NCI-H146 (cell line): ENCODE results near the gene AACS.

Source experiments
- DNase-seq: peaks from one replicate; lab custom pipeline; 2025; lab: John Stamatoyannopoulos, UW

Gene AACS

GRCh38 chr12:125185740-125186470 is 120.7 kb downstream of the AACS start, which contains the start of gene TMEM132B:
Gene TMEM132B (plus strand): TSS chr12:125186386.
- peak; percentile 76 for DNase-seq

GRCh38 chr12:125186471-125187147 is 121.4 kb downstream of the AACS start:
- DNase-seq = peak; percentile 49

GRCh38 chr12:125187148-125187745 is 122.0 kb downstream of the AACS start:
- DNase-seq = no peak

- DNase-seq = peak; percentile 32
Measured at GRCh38 chr12:125187780-125188741, 122.8 kb downstream of the AACS start.

GRCh38 chr12:125189015-125189414 is 123.8 kb downstream of the AACS start:
- no peak for DNase-seq

- DNase-seq = no peak
Measured at GRCh38 chr12:125189502-125189901, 124.3 kb downstream of the AACS start.

GRCh38 chr12:125191361-125192087 is 126.3 kb downstream of the AACS start:
- no peak for DNase-seq

- DNase-seq = no peak
Measured at GRCh38 chr12:125192690-125193221, 127.5 kb downstream of the AACS start.
